HG03457 (cell line): ENCODE data around the gene HOXD11.
A peak's percentile ranks its signal among the peaks of the same experiment; 100 is the strongest.

Source experiments
- ATAC-seq: cut with Tn5 transposase; IDR thresholded peaks from one replicate; pipeline ENCODE4 v1.9.1; 2021; ENCODE audit warnings: moderate number of reproducible peaks; ENCODE audit not compliant: unreplicated experiment

HOXD11 gene

GRCh38 chr2:176093145-176093897, 13.8 kb upstream of the HOXD11 start:
- no peak for ATAC-seq

DNA sequence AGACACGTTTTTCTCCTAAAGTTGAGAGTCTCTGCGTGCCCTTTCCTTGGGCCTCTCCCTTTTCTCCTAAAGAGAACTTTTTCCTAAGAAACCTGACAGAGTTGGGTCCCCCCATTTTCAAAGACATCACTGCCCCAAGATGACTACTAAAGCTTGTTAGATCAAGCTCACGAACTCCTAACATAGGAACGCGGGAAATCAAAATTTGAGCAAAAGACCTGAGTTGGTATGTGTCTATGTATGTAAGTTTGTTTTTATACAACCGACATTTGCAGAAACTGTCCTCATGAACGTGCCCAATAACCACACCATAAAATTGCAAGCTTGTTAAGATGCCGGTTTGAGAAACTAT, 13.2 kb upstream of the HOXD11 start:
- no peak for ATAC-seq

- no peak for ATAC-seq
Measured at GRCh38 chr2:176094349-176094748, 12.7 kb upstream of the HOXD11 start.

DNA sequence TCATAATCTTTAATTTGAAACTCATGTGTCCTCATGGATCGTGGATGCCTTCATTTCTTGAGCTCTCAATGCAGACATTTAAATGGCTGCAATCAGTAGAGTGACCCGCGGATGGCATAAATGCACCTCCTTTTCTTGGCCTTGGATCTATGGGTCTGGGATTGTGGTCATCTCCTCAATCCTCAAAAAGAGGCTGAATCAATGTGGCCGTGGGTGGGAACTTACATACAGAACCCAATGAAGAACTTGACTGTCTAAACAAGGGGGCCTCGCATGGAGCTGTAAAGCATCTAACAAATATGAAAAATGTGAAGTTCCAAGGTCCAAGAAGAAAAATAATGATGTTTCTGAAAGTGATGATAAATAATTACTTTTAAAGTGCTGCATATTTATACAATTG, 11.7 kb upstream of the HOXD11 start:
- ATAC-seq: no peak

DNA sequence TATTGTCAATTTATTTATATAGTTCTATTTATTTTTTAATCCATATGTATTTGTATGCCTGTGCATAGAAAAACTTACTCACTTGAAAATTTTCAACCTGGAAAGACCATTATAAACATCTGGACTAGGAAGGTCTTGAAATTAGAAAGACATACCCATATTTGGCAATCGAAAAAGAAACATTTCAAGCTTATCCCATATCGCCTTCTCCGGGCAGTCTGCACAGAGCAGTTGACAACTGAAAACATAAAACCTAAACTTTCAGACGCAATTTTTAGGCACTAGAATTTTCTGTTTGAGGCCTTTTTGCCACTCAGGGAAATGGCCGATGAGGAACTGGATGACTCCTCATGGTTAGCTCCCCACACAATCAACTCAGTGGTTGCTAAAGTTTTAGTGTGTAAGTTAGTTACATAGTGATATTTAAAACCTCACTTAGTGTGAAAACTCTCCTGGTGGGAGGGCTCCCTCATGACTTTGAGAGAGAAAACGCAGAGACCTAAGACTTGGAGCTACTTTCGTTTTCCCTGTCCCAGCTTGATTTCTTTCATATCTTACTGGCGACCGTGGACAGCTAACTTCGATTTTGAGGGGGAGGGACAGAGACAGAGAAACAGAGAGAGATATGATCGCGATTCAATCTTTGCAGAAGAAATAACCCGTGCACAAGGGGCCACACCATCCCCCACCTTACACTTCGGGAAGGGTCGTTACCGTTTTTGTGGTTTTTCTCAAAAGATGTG, 10.7 kb upstream of the HOXD11 start:
- no peak for ATAC-seq

DNA sequence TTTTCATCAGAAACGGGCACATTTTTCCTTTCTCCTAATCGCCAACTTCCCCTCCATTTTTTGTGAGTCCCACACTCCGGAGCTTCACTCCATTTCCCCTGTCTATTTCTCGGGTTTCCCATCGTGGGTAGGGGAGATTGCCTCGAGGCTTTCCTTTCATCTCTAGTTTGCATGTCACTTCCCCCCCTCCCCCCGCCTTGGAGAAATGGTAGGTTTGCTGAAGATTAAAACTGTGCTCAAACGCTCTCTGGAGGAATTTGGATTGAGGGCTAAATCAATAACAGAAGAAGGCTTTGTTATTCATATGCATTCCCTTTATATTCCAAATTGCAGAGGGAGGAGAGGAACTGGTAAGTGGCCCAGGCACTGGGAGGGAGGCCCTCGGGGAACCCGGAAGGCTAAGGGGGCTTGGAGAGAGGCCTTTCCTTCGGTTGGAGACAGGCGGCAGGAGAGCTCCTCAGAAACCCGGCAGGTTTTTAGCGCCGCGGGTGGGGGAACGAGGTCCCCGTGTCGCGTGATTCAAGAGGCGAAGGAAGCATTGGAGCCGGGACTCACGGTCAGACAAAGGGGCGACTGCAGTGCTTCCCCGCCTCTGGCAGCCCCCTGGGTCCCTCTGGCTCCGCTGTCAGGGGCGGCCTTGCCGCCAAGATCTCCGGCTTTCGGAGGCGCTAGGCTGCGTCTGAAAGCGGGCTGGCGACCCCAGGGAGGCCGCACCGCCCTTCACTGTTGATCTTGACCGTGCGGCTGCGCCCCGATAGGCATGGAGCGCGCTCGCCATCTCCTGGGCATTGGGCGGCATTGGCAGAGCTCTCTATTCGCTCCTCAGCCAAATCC, 9.9 kb upstream of the HOXD11 start:
- ATAC-seq: peak; percentile 65

DNA sequence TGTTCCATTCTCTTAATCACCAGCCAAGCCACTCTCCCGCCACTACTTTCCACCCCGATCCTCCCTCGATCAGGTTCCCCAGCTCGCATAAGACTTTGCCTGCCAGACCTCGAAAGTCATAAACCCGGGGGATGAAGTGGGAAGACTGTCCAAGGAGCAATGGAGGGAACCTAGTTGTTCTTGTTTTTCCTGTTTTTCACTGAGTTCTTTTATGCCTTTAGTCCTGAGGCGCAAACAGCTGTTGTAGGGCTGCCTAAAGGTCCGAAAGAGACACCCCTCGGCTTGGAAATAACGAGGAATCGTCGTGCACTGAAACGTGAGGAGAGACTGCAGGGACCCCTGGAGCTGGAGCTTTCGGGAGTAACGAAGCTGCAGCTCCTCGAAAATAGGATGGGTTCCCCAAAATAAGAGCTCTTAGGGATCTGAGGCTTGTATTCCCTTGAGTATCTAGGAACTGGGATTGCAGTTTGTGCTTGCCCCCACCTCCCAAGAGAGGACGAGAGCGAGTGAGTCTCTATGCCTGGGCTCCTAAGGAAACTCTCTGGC, 9.2 kb upstream of the HOXD11 start:
- no peak for ATAC-seq

- ATAC-seq: no peak
Measured at GRCh38 chr2:176098366-176099158, 8.5 kb upstream of the HOXD11 start.

GRCh38 chr2:176099159-176099727, 7.8 kb upstream of the HOXD11 start:
- ATAC-seq: no peak

GRCh38 chr2:176099728-176100546, 7.1 kb upstream of the HOXD11 start, which contains the start of gene HOXD12:
Gene HOXD12 (plus strand): TSS chr2:176099795. CDS start chr2:176099802, 7 bp downstream.
- no peak for ATAC-seq

GRCh38 chr2:176100547-176101140, 6.4 kb upstream of the HOXD11 start:
- ATAC-seq: no peak

DNA sequence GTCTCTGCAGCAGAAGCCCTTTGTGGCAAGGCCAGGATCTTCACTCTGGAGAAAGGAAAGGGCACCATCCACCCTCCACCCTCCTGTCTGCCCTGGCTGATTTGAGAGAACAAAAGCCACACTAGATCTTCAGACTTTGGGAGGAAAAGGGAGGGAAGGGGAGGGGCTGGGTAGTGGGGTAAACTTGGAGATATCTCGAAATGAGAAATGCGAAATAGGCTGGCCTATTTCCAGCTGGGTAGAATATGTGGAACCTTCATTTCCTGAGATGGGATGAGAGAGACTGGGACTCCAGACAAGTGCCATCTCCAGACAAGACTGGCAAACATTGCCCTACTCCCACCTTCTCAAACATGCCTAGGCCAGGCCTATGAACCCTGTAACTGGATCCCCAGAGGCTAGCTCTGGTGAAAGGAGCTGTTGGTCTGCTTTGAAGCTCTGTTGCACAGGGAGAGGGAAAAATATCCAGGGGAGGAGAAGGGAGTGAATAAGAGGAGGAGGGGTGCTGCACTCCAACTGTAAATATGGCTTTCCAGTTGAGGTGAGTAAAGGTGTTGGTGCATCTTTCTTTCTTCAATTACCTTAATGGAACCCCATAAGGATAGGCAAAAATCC, 5.8 kb upstream of the HOXD11 start:
- ATAC-seq: no peak

DNA sequence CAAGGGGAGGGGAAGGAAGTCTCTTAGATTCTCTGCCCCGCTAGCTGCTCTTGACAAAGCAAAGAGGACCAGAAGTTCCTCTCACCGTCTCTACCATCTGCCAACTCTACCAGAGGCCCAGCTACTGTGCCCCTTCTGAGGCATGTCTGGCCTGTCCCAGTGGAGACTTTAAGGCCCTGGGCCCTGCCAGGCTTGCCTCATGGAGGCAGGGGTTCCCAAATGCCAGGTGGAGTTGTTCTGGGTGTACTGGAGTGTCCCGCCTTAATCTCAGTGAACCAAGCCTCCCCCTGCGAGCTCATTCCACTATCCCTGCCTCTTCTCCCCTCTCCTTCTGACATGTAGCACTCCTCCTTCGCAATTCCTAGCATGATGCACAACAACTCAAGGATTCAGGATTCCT, 5.2 kb upstream of the HOXD11 start:
- no peak for ATAC-seq

DNA sequence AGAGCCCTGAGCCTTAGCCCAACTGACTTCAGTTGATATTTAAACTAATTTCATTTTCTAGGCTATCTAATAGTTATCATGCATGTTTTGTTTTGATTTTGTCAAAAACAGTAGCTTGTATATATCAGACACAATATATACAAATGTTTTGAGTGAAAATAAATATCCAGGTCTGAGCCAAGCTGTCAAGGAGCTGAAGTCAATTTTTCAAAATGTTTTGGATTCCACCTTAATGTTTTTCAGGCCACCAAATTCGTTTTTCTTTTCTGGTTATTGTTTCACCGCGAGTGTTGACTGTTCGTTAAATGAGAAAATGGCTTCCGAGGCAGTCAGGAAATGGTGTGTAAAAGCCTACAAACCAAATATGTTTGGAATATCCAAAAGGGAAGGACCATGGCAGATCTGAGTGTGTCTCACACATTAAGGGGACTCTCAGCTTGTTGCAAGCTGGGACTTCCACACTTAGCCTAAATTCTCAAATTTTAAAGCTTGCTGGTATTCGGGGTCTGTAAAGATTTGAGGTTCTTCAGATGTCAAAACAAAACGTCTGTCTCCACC, 4.7 kb upstream of the HOXD11 start:
- ATAC-seq: no peak

GRCh38 chr2:176103194-176103593, 3.9 kb upstream of the HOXD11 start:
- ATAC-seq: no peak

- ATAC-seq: no peak
Measured at GRCh38 chr2:176103742-176104315, 3.3 kb upstream of the HOXD11 start.

- no peak for ATAC-seq
Measured at GRCh38 chr2:176104316-176105077, 2.6 kb upstream of the HOXD11 start.
